HG03135 (cell line): ENCODE data around the gene ZBTB5.

Experiments
- ATAC-seq: cut with Tn5 transposase; IDR thresholded peaks from one replicate; pipeline ENCODE4 v1.9.1; 2021; ENCODE audit warnings: mild to moderate bottlenecking, moderate library complexity; ENCODE audit not compliant: unreplicated experiment

Gene ZBTB5

DNA sequence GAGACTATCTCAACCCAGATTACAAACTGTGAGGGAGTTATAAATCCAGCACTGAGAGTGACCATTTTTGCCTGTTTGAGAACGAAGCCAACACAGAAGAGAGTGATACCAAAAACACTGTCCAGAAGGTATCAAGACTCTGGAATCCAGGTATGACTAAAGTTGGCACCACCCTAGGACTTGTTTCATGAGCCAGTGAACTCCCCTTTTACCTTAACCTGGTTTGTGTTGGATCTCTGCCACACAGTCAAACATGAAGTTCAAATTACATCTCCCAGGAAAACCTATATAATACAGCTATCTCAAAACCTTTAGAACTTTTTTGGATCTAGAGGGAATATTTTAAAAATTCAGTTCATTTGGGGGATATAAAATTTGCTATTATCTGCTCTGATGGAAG is 11.4 kb downstream of the ZBTB5 start:
- no peak for ATAC-seq

DNA sequence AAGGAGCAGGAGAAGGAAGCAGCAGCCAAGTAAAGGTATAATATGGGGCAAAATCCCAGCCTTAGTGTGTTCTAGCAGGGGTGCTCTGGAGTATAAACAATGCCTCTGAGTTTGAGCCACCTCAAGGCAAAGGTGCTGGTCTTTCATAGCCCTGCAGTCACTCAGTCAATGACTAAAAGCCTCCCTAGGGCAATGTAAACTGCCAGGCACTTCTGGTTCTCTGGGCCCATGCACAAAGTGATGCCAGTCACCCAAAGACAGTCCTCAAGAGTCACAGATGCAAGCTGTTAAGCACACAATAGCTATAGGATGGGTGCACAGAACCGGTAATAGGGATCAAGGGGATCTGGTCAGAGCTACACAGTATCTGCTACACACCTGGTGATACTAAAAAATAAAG is 12.6 kb downstream of the ZBTB5 start:
- ATAC-seq: no peak

DNA sequence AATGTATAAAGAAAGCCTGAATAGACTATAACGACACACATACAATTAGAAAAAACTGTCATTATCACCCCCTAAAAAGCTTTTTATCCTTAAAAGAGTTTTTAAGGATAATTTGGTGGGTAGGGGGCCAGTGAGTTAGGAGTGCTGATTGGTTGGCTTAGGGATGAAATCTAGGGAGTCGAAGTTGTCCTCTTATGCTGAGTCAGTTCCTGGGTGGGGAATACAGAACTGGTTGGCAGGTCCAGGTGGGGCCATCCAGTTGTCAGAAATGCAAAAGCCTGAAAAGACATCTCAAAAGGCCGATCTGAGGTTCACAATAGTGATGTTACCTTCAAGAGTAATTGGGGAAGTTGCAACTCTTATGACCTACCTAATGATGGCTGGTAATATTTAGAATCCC is 13.6 kb downstream of the ZBTB5 start:
- no peak for ATAC-seq

DNA sequence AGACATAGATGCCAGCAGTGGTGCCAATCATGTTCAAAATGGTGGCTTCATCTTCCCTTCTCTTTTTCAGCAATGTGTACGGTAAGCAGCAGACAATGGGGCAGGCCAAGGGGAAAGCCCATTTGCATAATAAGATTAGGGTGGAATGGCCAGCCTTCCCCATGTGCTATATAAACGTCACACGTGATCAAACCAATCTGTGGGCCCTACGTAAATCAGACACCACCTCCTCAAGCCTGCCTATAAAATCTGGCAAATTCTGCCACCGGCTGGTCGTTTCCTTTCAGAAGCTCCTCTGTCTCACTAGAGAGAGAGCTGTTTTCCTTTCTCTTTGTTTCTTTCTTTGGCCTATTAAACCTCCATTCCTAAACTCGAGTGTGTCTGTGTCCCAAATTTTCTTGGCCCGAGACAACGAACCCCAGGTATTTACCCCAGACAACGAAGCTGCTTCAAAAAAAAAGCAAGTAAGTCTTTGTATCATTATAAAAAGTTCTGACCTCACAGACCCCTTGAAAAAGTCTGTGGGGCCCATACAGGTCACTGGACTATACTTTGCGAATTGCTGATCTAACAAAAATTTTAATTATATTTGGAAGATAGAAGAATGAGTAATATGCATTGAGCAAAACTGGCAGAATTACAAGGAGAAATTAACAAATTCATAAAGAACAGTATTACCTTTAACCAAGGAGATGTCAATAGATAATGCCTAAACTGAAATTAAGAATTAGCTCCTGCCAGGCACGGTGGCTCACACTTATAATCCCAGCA is 15.2 kb downstream of the ZBTB5 start:
- no peak for ATAC-seq

DNA sequence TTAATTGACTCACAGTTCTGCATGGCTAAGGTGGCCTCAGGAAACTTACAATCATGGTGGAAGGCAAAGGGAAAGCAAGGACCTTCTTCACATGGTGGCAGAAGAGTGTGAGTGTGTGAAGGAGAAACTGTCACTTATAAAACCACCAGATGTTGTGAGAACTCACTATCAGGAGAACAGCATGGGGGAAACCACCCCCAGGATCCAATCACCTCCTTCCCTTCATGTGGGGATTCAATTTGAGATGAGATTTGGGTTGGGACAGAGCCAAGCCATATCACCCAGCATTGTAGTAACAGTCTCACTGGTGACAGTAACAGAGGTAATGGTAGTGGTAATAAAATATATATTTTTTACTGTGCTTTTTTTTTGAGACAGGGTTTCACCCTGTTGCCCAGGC is 18.1 kb downstream of the ZBTB5 start:
- no peak for ATAC-seq

DNA sequence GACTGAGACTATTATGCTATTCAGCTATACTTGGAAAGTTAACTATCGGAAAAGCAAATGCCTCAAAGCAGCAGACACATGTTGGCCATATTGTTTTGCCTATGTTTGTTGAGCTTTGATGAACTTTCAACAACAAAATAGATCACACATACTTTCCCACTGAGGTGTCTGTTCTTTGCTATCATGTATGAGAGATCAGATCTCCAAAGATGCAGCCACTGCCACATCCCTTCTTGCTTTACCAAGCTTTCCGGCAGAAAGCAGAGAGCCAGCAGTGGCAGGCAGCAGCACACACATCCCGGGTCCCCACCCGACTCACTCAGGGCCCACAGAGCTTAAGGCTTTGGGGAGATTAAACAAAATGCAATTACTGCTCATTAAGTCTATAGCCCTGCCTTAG is 18.8 kb downstream of the ZBTB5 start:
- no peak for ATAC-seq

DNA sequence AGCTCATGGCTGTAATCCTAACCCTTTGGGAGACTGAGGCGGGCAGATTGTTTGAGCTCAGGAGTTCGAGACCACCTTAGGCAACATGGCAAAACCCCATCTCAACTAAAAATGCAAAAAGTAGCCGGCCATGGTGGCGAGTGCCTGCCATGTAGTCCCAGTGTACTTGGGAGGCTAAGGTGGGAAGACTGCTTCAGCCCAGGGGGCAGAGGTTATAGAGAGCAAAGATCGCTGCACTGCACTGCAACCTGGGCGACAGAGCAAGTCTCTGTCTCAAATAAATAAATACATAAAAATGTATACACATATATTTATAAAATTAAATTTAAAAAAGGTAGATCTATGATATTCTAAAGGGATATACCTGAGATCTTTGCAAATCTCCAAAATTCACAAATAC is 19.4 kb downstream of the ZBTB5 start:
- ATAC-seq: no peak

DNA sequence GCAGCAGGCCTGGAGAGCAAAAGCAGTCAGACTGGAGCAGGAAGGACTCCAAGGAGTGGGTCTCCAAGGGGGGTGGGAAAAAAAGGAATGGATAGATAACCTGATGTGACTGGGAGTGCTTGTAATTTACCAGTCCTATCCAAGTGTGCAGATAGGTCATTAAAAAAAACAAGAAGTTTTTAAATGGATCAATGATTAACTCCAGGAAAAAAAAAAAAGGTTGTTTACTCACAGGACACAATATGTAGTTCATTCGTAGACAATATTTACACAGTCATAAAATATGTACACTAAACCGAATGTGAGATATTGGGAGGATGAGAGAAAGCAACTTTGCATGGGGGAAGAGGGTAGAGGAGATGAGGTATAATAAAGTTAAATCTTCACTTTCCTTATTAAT is 20.4 kb downstream of the ZBTB5 start:
- ATAC-seq: no peak

DNA sequence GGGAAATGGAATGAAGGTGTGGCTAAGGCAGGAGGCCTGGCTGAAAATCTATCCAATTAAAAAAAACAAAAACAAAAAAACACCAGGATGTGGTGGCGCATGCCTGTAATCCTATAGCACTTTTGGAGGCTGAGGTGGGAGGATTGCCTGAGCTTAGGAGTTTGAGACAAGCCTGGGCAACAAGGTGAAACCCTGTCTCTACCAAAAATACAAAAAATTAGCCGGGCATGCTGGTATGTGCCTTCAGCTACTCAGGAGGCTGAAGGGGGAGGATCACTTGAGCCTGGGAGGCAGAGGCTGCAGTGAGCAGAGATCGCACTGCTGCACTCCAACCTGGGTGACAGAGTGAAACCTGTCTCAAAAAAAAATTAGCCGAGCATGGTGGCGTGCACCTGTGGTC is 21.7 kb downstream of the ZBTB5 start:
- no peak for ATAC-seq

DNA sequence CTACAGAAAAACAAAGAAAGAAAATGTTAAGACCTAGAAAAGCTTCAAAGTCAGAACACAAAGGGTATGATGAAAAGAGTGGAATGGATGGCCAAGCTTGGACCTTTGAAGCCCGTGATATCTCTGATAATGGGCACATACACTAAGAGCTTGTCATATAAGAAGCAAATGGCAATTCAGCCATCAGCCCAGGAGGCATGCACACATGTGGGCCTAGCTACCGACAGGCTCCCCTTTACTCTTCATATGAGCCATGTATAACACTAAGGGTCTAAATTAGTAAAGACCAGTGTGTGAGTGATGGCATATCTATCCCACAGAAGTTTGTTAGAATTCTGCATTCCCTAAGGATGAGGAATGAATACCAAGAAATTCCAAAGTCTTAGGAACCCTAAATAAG is 22.7 kb downstream of the ZBTB5 start:
- no peak for ATAC-seq

DNA sequence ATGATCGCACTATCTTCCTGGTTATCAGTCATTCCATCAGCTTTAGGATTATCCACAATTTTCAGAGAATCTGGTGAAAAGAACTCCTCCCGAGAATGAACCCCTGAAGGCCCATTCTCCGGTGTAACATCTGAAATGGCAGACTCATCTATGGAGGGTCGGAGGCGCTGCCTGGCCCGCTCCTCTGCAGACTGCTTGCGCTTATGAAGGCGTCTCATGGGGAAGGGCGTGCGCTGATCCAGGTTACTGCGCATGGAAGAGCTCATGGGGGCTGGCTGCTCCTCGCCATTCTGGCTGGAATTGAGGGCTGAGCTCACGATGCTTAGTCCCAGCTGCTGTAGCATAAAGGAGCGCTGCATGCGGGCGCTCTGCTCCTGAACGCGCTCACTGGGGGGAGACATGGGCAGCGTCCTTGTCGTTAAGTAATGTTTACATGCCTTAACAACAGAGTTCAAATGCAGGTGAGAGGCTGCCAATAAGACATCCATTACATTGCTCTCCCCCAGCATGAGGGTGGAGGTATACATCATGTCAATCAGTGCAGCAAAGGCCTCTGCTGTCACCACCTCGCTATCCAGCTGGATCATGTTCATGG is 23.4 kb downstream of the ZBTB5 start:
- no peak for ATAC-seq

DNA sequence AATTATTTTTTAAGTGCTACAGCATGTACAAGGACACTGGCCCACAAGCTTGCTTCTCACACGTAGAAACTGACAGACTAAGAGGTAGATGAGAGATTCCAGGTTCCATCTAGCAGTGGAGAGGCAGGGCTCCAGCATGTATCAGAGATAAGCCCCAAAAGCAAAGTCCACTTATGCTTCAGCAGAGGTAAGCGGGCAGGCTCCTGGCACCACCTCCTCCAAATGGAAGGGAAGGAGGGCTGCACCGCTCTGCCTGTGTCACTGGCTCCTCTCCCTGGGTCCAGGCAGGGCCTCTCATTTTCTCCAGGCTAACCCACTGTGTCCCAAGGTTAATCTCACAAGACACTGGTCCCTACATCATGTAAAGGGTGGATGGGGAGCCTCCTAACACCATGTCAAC is 26.9 kb downstream of the ZBTB5 start:
- no peak for ATAC-seq

DNA sequence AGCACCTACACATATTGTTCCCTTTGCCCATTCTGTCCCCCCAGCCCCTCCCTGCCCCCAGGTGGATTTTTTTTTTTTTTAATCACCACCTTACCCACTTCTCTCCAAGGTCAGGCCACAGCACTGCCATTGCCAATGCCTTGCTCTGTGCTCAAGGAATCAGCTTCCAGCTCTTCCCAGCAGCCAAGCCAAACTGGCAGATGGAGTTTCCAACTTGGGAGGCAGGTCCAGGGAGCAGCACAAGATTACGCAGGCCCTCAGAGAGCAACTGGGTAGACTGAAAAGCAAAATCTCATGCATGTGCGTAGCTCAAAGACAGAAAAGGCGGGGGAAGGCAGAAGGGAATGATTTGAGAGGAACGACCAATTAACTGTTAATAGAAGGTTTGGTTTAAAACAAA is 27.6 kb downstream of the ZBTB5 start:
- ATAC-seq: no peak

DNA sequence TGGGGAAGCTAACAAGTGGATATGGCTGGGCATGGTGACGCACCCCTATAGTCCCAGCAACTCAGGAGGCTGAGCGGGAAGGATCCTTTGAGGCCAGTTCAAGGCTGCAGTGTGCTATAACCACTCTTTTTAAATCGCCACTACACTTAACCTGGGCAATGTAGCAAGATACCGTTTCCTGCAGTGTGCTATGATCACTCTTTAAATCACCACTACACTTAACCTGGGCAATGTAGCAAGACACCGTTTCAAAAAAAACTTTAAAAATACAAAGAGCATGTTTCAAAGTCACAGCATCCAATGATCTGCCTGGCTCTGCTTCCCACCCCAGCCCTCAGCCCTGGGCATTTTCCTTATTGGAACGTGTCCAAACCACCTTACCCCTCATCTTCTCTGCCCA is 28.2 kb downstream of the ZBTB5 start:
- no peak for ATAC-seq

DNA sequence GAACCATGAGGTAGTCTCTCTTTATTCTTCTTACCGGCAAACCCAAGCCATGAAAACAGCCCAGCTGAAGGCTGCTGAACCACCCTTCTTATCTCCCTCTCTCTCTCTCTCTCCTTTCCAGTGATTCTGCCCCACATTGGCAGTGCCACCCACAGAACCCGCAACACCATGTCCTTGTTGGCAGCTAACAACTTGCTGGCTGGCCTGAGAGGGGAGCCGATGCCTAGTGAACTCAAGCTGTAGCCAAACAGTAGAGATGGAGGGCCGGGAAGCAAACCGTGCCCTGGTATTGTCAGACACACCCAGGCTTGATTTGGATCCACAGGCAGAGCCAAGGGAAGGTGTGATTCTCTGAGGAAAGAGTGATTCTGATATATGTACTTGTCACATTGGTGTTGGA is 28.7 kb downstream of the ZBTB5 start:
- ATAC-seq: no peak

DNA sequence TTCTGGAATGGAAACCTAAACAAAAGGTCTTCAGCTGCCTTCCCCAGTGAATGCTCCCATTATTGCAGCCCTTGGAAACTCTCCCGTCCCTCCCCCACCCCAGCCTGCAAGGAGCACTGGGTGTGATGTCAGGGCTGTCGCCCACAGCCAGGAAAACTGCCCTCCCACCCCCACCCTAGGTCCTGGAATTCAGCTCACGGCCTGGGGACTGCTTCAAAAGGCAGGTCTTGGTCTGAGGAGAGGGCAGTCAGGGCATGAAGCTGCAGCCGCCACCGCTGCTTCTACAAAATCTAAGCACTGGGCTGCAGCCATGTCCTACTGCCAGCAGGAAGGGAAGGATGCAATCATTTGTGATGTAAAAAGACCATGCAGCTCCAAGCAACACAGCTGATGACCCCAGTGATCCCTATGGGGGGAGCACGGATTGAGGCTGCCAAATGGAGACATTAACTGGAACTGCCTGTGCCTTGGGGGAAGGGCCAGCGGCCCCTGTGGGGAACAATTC is 31.3 kb downstream of the ZBTB5 start:
- no peak for ATAC-seq

DNA sequence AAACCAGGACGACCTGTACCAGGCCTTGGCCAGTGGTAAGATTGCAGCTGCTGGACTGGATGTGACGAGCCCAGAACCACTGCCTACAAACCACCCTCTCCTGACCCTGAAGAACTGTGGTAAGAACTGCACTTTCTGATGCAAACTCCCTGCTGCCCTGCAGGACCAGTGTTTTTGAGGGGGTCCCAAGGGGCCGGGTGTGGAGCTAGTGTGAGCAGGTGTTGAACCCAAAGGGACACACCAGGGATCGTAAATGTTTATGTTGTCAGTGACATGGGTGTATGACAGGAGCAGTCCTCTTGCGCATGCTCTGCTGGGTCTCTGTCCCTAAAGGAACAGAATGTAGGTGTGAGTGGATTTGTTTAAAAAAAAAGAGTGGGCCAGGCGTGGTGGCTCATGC is 33.2 kb downstream of the ZBTB5 start:
- ATAC-seq: no peak

DNA sequence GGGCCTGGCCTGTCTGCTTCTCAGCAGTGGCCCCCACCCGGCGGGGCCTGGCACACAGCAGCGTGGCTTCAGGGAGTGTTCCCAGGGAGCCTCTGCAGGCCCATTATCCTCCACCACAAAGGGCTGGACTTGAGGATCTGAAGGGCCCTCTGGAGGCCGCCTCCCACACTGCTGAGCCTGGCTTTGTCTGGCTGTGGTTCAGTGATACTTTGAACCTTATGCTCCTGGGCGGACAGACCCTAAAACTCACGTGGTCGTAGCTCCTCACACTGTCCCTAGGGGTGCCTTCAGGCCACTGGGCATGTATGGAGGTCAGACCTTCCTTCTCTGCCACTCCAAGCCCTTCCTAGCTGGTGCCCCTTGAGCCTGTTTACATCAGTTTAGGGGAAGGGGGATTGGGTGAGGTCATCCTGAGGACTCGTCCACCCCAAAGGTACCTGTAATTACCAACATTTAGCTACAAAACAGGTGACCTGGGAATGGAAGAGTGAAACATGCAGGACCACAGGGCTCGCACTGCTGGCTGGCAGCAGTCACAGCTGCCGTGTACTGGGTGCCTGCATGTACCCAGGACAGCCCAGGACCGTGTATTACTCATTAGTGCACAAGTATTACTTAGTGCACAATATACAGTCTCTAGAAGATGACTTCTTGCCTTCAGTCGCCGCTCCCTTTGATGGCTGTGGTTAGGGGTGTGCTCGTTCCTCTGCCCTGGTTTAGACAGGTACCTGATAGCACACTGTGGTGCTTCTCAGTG is 34.2 kb downstream of the ZBTB5 start:
- ATAC-seq: no peak

DNA sequence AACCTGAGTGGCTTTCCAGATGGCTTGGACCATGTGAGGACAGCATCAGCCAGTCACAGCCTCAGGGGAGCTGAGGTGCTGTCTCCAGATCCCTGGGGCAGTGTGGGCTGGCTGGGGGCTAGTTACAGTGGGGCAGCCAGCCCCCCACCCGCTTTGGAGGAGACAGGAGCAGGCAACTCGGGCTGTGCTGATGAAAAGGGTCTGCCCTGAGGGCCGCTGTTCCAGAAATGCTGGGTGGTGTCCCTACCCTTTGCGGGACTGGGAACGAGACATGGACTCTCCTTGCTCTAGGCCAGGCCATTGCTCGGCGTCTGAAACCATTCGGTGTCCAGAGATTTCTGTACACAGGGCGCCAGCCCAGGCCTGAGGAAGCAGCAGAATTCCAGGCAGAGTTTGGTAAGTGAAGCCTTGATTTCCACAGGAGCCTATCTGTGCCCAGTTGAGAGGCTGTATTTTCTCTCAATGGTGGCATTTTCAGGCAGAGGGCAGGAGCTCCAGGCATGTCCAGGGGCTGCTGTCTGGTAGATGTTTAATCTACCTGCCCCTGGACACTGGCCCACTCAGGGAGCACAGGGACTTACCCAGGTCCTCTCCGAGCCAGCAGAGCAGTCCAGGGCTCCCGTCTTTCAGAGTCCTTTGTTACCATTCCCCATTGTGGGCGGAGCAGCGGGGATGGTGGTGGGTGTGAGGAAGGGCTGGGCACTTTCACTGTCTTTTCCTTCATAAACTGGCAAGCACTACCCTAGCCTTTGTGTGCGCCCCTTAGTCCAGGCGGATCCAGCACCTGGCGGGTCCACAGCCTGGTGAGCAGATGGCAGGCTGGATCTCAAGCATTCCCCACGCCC is 35.6 kb downstream of the ZBTB5 start:
- ATAC-seq: no peak

DNA sequence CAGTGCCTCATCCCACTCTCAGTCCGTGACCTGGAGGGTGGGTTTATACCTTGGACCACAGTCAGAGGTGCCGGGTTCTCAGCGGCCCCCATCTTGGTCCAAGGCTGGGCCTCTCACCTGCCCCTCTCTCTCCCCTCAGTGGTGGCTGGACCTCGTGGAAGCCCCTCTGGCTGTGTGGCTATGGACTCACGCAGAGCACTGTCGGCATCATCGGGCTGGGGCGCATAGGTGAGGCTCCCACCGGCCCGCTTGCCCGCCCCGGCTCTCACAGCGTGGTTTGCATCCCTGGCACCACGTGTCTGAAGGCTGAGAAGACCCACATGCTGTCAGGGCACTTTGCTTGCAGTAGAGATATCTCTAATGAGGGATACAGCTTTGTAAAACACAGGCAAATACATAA is 36.9 kb downstream of the ZBTB5 start:
- no peak for ATAC-seq

DNA sequence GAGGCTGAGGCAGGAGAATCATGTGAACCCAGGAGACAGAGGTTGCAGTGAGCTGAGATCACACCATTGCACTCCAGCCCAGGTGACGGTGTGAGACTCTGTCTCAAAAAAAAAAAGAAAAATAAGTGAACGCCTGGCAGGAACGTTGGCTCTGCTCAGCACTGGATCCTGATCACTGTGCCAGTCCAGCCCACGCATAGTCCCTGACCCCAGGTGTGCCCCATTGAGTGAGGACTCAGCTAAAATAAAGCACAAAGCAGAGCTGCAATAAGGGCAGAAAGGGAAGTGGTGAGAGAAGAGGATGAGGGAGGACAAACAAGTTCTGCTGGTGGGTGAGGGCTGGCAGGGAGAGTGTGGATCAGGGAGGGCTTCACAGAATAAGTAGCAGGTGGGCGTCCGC is 38.4 kb downstream of the ZBTB5 start:
- ATAC-seq: no peak
